Measurements from ENCODE around the gene PTPMT1.
A peak's percentile ranks its signal among the peaks of the same experiment; 100 is the strongest.
"Not testable (repeated sequence)": the region's sequence is repeated elsewhere in the genome, so short reads cannot be mapped to it uniquely, and the experiment has no call there.

Gene PTPMT1

GRCh38 chr11:47565340-47566148 is at the start of gene PTPMT1:
Gene PTPMT1 (plus strand): TSS chr11:47565599. CDS start chr11:47565623, 24 bp downstream.
- DNase-seq, result peak; percentile 85

GRCh38 chr11:47516155-47516554 is 49.2 kb upstream of the PTPMT1 start:
- DNase-seq, result no peak

- no peak for DNase-seq
Observed at GRCh38 chr11:47516984-47517853, 48.2 kb upstream of the PTPMT1 start.

- DNase-seq, result no peak
Observed at GRCh38 chr11:47518212-47518964, 47.0 kb upstream of the PTPMT1 start.

- DNase-seq, result peak; percentile 53
Observed at GRCh38 chr11:47523490-47524225, 41.7 kb upstream of the PTPMT1 start.

- no peak for DNase-seq
Observed at GRCh38 chr11:47524291-47524874, 41.0 kb upstream of the PTPMT1 start.

- not testable (repeated sequence) for DNase-seq
Observed at GRCh38 chr11:47526032-47526431, 39.4 kb upstream of the PTPMT1 start.

- no peak for DNase-seq
Observed at GRCh38 chr11:47527186-47527585, 38.2 kb upstream of the PTPMT1 start.

- DNase-seq, result no peak
Observed at GRCh38 chr11:47529951-47530350, 35.4 kb upstream of the PTPMT1 start.

GRCh38 chr11:47530721-47531120 is 34.7 kb upstream of the PTPMT1 start:
- not testable (repeated sequence) for DNase-seq

GRCh38 chr11:47531666-47532065 is 33.7 kb upstream of the PTPMT1 start:
- DNase-seq, result no peak

- no peak for DNase-seq
Observed at GRCh38 chr11:47532597-47533213, 32.7 kb upstream of the PTPMT1 start.

- no peak for DNase-seq
Observed at GRCh38 chr11:47533690-47534151, 31.7 kb upstream of the PTPMT1 start.

- DNase-seq, result no peak
Observed at GRCh38 chr11:47534704-47535251, 30.6 kb upstream of the PTPMT1 start.

- no peak for DNase-seq
Observed at GRCh38 chr11:47536915-47537314, 28.5 kb upstream of the PTPMT1 start.

GRCh38 chr11:47538741-47539565 is 26.4 kb upstream of the PTPMT1 start:
- no peak for DNase-seq

- DNase-seq, result no peak
Observed at GRCh38 chr11:47539681-47540039, 25.7 kb upstream of the PTPMT1 start.

GRCh38 chr11:47541070-47541469 is 24.3 kb upstream of the PTPMT1 start:
- DNase-seq, result no peak

GRCh38 chr11:47545298-47545697 is 20.1 kb upstream of the PTPMT1 start:
- DNase-seq, result no peak

GRCh38 chr11:47546274-47546673 is 19.1 kb upstream of the PTPMT1 start:
- not testable (repeated sequence) for DNase-seq

Data from femur (tissue), 1 donor.